T-helper 17 cell (primary cell): ENCODE data around the gene SCN1B. TPM values are rescaled to one million over a fixed set of nuclear protein-coding genes. Genes with fewer than 3 reads are reported as not detected.

ENCODE experiments used
- ATAC-seq: fragments of 150-1000 bp; cut with Tn5 transposase; 2 replicates; pipeline ENCODE4 v1.10.0; 2021; ENCODE audit warnings: mild to moderate bottlenecking, moderate library complexity
- DNase-seq, 3 donors: peaks; one replicate each; pipeline versions ENCODE4 v3.0.0 to v3.0.0-alpha.2; 2020 to 2021
- H3K9me3 ChIP-seq: one replicate; pipeline ENCODE4 v1.7.0; 2013; ENCODE audit warnings: low read length, mild to moderate bottlenecking; ENCODE audit not compliant: control insufficient read depth, poor library complexity, severe bottlenecking
- H3K27ac Mint-ChIP-seq: one replicate; pipeline ENCODE4 v1.8.0; 2022; ENCODE audit warnings: mild to moderate bottlenecking, moderate library complexity, mixed read lengths
- H3K27me3 Mint-ChIP-seq: one replicate; pipeline ENCODE4 v1.8.0; 2022; ENCODE audit warnings: mixed read lengths
- H3K36me3 Mint-ChIP-seq: one replicate; pipeline ENCODE4 v1.8.0; 2022; ENCODE audit warnings: low read depth, mixed read lengths
- H3K4me1 Mint-ChIP-seq: one replicate; pipeline ENCODE4 v1.8.0; 2022; ENCODE audit warnings: mild to moderate bottlenecking, mixed read lengths
- H3K4me3 Mint-ChIP-seq: one replicate; pipeline ENCODE4 v1.8.0; 2022; ENCODE audit warnings: mild to moderate bottlenecking, moderate library complexity, mixed read lengths
- total RNA-seq, 4 donors: library from RNA in 2 of 4; stranded (reverse) in 2 of 4; gene quantifications; one replicate each; pipeline ENCODE4 v1.2.3 and lab custom pipeline; 2022 to 2026

Gene SCN1B
- total RNA-seq, 2 donors from 2014 or later = 1.9 to 6.2 TPM

- DNase-seq = no peak
- Mint-ChIP-seq H3K4me3 (no peak overlapping the region), H3K27me3 (peaks cover 3% of the 10 kb centered on the region), H3K4me1 (no peaks in the 10 kb centered on the region), H3K36me3 (no peaks in the 10 kb centered on the region), H3K27ac (no peak overlapping the region)
- no peak for ATAC-seq
- H3K9me3 ChIP-seq = no peaks in the 10 kb centered on the region
Measured at GRCh38 chr19:35061583-35062373, 31.5 kb downstream of the SCN1B start.

GRCh38 chr19:35062942-35063341, 32.7 kb downstream of the SCN1B start:
- no peak overlapping the region for H3K4me3 Mint-ChIP-seq
- no peak for DNase-seq
- H3K4me1 Mint-ChIP-seq = no peaks in the 10 kb centered on the region
- H3K27ac Mint-ChIP-seq = peak overlapping the region; percentile 27
- no peak for ATAC-seq
- no peaks in the 10 kb centered on the region for H3K9me3 ChIP-seq
- H3K36me3 Mint-ChIP-seq = no peaks in the 10 kb centered on the region
- H3K27me3 Mint-ChIP-seq = no peaks in the 10 kb centered on the region

GRCh38 chr19:35063940-35064818, 33.9 kb downstream of the SCN1B start:
- Mint-ChIP-seq H3K27ac (no peak overlapping the region), H3K4me1 (no peaks in the 10 kb centered on the region), H3K36me3 (no peaks in the 10 kb centered on the region), H3K27me3 (no peaks in the 10 kb centered on the region), H3K4me3 (no peak overlapping the region)
- H3K9me3 ChIP-seq = no peaks in the 10 kb centered on the region
- ATAC-seq (no peak), DNase-seq (no peak)

- Mint-ChIP-seq H3K27me3 (no peaks in the 10 kb centered on the region), H3K27ac (no peak overlapping the region), H3K4me1 (no peaks in the 10 kb centered on the region), H3K4me3 (no peak overlapping the region), H3K36me3 (no peaks in the 10 kb centered on the region)
- ATAC-seq (no peak), DNase-seq (no peak)
- no peaks in the 10 kb centered on the region for H3K9me3 ChIP-seq
Measured at GRCh38 chr19:35065574-35065973, 35.3 kb downstream of the SCN1B start.

GRCh38 chr19:35066121-35066520, 35.9 kb downstream of the SCN1B start:
- Mint-ChIP-seq H3K4me1 (no peaks in the 10 kb centered on the region), H3K4me3 (no peak overlapping the region), H3K27ac (no peak overlapping the region), H3K36me3 (no peaks in the 10 kb centered on the region), H3K27me3 (no peaks in the 10 kb centered on the region)
- DNase-seq (no peak), ATAC-seq (no peak)
- H3K9me3 ChIP-seq = no peaks in the 10 kb centered on the region

GRCh38 chr19:35066691-35067563, 36.7 kb downstream of the SCN1B start:
- ATAC-seq (peak; percentile 96), DNase-seq (peak; percentile 73 to 91 (median 78))
- no peaks in the 10 kb centered on the region for H3K4me1 Mint-ChIP-seq
- no peak overlapping the region for H3K27ac Mint-ChIP-seq
- H3K36me3 Mint-ChIP-seq = no peaks in the 10 kb centered on the region
- H3K9me3 ChIP-seq = no peaks in the 10 kb centered on the region
- H3K27me3 Mint-ChIP-seq = no peaks in the 10 kb centered on the region
- no peak overlapping the region for H3K4me3 Mint-ChIP-seq

- ATAC-seq = no peak
- Mint-ChIP-seq H3K36me3 (no peaks in the 10 kb centered on the region), H3K4me1 (no peaks in the 10 kb centered on the region), H3K4me3 (no peak overlapping the region), H3K27ac (no peak overlapping the region), H3K27me3 (no peaks in the 10 kb centered on the region)
- no peak for DNase-seq
- no peaks in the 10 kb centered on the region for H3K9me3 ChIP-seq
Measured at GRCh38 chr19:35068941-35069634, 38.8 kb downstream of the SCN1B start.

- H3K27ac Mint-ChIP-seq = no peak overlapping the region
- no peaks in the 10 kb centered on the region for H3K9me3 ChIP-seq
- no peak for DNase-seq
- H3K27me3 Mint-ChIP-seq = no peaks in the 10 kb centered on the region
- no peaks in the 10 kb centered on the region for H3K36me3 Mint-ChIP-seq
- H3K4me3 Mint-ChIP-seq = no peak overlapping the region
- ATAC-seq = no peak
- H3K4me1 Mint-ChIP-seq = no peaks in the 10 kb centered on the region
Measured at GRCh38 chr19:35069696-35070095, 39.4 kb downstream of the SCN1B start.

- H3K4me1 Mint-ChIP-seq = peaks cover 3% of the 10 kb centered on the region
- ATAC-seq (no peak), DNase-seq (no peak)
- H3K4me3 Mint-ChIP-seq = no peak overlapping the region
- H3K36me3 Mint-ChIP-seq = peaks cover 3% of the 10 kb centered on the region
- H3K27ac Mint-ChIP-seq = no peak overlapping the region
- H3K9me3 ChIP-seq = no peaks in the 10 kb centered on the region
- no peaks in the 10 kb centered on the region for H3K27me3 Mint-ChIP-seq
Measured at GRCh38 chr19:35070471-35070870, 40.2 kb downstream of the SCN1B start.

- no peaks in the 10 kb centered on the region for H3K9me3 ChIP-seq
- peaks cover 7% of the 10 kb centered on the region for H3K4me1 Mint-ChIP-seq
- peaks cover 7% of the 10 kb centered on the region for H3K36me3 Mint-ChIP-seq
- DNase-seq (no peak), ATAC-seq (no peak)
- H3K27me3 Mint-ChIP-seq = peaks cover 18% of the 10 kb centered on the region
- H3K4me3 Mint-ChIP-seq = no peak overlapping the region
- no peak overlapping the region for H3K27ac Mint-ChIP-seq
Measured at GRCh38 chr19:35073516-35073915, 43.2 kb downstream of the SCN1B start.

GRCh38 chr19:35073941-35074340, 43.7 kb downstream of the SCN1B start:
- Mint-ChIP-seq H3K27ac (no peak overlapping the region), H3K4me1 (peaks cover 7% of the 10 kb centered on the region), H3K4me3 (no peak overlapping the region), H3K27me3 (peaks cover 22% of the 10 kb centered on the region), H3K36me3 (peaks cover 7% of the 10 kb centered on the region)
- H3K9me3 ChIP-seq = no peaks in the 10 kb centered on the region
- DNase-seq (no peak), ATAC-seq (no peak)

- H3K4me1 Mint-ChIP-seq = peaks cover 7% of the 10 kb centered on the region
- DNase-seq (no peak), ATAC-seq (no peak)
- no peak overlapping the region for H3K4me3 Mint-ChIP-seq
- no peaks in the 10 kb centered on the region for H3K9me3 ChIP-seq
- H3K36me3 Mint-ChIP-seq = peaks cover 7% of the 10 kb centered on the region
- H3K27me3 Mint-ChIP-seq = peaks cover 26% of the 10 kb centered on the region
- H3K27ac Mint-ChIP-seq = no peak overlapping the region
Measured at GRCh38 chr19:35074426-35075201, 44.3 kb downstream of the SCN1B start.
